Measurements from ENCODE around the gene NDFIP1. TPM values are rescaled to one million over a fixed set of nuclear protein-coding genes. Genes with fewer than 3 reads are reported as not detected.

NDFIP1 gene
- total RNA-seq, 4 donors from 2014 or later = 53.2 to 124 (median 89.0) TPM

- intact Hi-C loops (cut with DNase I; ENCODE audit: low total_unique reads) = no loop called here
- DNase-seq = no peak
- no peaks in the 10 kb centered on the region for H3K27me3 ChIP-seq
- no peaks in the 10 kb centered on the region for H3K4me1 ChIP-seq
- H3K9me3 ChIP-seq = no peaks in the 10 kb centered on the region
- H3K36me3 ChIP-seq = no peaks in the 10 kb centered on the region
- H3K27ac ChIP-seq = no peak overlapping the region
- TF ChIP-seq, protein P1, sequence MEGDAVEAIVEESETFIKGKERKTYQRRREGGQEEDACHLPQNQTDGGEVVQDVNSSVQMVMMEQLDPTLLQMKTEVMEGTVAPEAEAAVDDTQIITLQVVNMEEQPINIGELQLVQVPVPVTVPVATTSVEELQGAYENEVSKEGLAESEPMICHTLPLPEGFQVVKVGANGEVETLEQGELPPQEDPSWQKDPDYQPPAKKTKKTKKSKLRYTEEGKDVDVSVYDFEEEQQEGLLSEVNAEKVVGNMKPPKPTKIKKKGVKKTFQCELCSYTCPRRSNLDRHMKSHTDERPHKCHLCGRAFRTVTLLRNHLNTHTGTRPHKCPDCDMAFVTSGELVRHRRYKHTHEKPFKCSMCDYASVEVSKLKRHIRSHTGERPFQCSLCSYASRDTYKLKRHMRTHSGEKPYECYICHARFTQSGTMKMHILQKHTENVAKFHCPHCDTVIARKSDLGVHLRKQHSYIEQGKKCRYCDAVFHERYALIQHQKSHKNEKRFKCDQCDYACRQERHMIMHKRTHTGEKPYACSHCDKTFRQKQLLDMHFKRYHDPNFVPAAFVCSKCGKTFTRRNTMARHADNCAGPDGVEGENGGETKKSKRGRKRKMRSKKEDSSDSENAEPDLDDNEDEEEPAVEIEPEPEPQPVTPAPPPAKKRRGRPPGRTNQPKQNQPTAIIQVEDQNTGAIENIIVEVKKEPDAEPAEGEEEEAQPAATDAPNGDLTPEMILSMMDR (IDR thresholded peaks at IDR 0.05) = no peak
- TF ChIP-seq POLR2A (IDR thresholded peaks at IDR 0.05) = no peak
- no peak overlapping the region for H3K4me3 ChIP-seq
Measured at GRCh38 chr5:142125963-142126362, 17.4 kb downstream of the NDFIP1 start.

DNA sequence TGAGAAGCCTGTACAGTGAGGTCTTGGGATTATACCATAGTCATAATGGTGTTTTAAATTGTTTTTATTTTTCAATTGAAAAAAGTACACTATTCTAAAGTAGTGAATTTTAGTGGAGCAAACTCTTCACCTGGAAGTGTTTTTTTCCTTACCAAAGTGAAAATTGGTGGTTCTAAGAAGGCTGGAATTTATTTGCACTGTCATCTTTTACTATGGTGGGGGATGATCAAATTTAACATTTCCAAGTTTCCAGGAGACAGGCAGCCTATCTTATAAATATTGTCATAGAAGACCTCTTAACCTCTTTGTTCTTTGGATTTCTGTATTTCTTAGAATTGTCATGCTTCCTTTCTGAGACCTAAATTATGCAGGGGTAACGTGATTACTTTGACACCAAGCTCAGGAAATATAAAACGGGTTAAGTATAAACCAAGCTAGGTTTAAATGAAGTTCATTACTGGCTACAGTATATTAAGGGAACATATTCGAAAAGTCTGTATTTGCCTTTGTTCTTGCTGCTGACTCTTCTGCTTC, 20.2 kb downstream of the NDFIP1 start:
- H3K4me1 ChIP-seq = no peaks in the 10 kb centered on the region
- no peaks in the 10 kb centered on the region for H3K36me3 ChIP-seq
- no peak for DNase-seq
- no peak overlapping the region for H3K4me3 ChIP-seq
- intact Hi-C loops (cut with DNase I; ENCODE audit: low total_unique reads) = no loop called here
- no peaks in the 10 kb centered on the region for H3K27me3 ChIP-seq
- H3K9me3 ChIP-seq = no peaks in the 10 kb centered on the region
- TF ChIP-seq, protein P1 (IDR thresholded peaks at IDR 0.05) = no peak
- TF ChIP-seq POLR2A (IDR thresholded peaks at IDR 0.05) = no peak
- H3K27ac ChIP-seq = no peak overlapping the region

GRCh38 chr5:142129446-142130066, 21.0 kb downstream of the NDFIP1 start:
- Histone ChIP-seq H3K4me1 (no peaks in the 10 kb centered on the region), H3K27ac (no peak overlapping the region), H3K4me3 (no peak overlapping the region), H3K9me3 (no peaks in the 10 kb centered on the region), H3K36me3 (no peaks in the 10 kb centered on the region), H3K27me3 (no peaks in the 10 kb centered on the region)
- intact Hi-C loops (cut with DNase I; ENCODE audit: low total_unique reads) = no loop called here
- no peak for DNase-seq
- TF ChIP-seq, protein P1 (IDR thresholded peaks at IDR 0.05) = no peak
- TF ChIP-seq POLR2A (IDR thresholded peaks at IDR 0.05) = no peak

- H3K27ac ChIP-seq = no peak overlapping the region
- TF ChIP-seq, protein P1 (IDR thresholded peaks at IDR 0.05) = no peak
- no peak for TF ChIP-seq POLR2A (IDR thresholded peaks at IDR 0.05)
- intact Hi-C loops (cut with DNase I; ENCODE audit: low total_unique reads) = no loop called here
- H3K9me3 ChIP-seq = no peaks in the 10 kb centered on the region
- no peaks in the 10 kb centered on the region for H3K27me3 ChIP-seq
- H3K4me3 ChIP-seq = no peak overlapping the region
- DNase-seq = no peak
- no peaks in the 10 kb centered on the region for H3K36me3 ChIP-seq
- no peaks in the 10 kb centered on the region for H3K4me1 ChIP-seq
Measured at GRCh38 chr5:142131394-142131793, 22.8 kb downstream of the NDFIP1 start.

DNA sequence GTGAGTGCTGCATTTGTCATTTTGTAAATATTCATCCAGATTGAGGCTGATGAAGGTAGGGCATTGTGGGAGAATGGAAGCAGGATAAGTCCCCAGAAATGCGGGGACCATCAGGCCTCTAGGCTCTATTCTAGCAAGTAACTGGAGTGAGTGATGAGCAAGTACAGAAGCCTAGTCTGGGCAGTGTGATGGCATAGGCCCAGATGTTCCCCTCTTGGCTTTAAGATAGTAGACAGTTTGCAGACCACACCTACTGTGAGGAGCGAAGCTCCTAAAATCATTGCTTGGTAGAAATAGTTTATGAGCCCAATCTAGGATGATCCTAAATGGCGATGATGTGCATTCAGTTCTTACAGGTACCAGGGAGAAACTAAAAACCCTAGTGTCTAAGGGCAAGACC, 24.3 kb downstream of the NDFIP1 start:
- H3K36me3 ChIP-seq = no peaks in the 10 kb centered on the region
- no peaks in the 10 kb centered on the region for H3K9me3 ChIP-seq
- H3K27me3 ChIP-seq = no peaks in the 10 kb centered on the region
- no peak for DNase-seq
- H3K4me1 ChIP-seq = no peaks in the 10 kb centered on the region
- H3K4me3 ChIP-seq = no peak overlapping the region
- no peak overlapping the region for H3K27ac ChIP-seq
- TF ChIP-seq, protein P1 (IDR thresholded peaks at IDR 0.05) = no peak
- no peak for TF ChIP-seq POLR2A (IDR thresholded peaks at IDR 0.05)
- intact Hi-C loops (cut with DNase I; ENCODE audit: low total_unique reads) = no loop called here

Data from uterus (tissue), 4 donors.